ENCODE data around the gene RHBDL2. TPM values are rescaled to one million over a fixed set of nuclear protein-coding genes. Genes with fewer than 3 reads are reported as not detected.

The RHBDL2 gene
- total and polyA plus RNA-seq, 9 of the 15 experiments (the other 6 are each of a cell fraction or from before 2014, with no cell fraction given): not detected

- no peak for TF ChIP-seq ZNF407 (IDR thresholded peaks at IDR 0.05; ENCODE audit: low read depth)
- TF ChIP-seq ZBED1 (IDR thresholded peaks at IDR 0.05): 0 out of 2 replicates have a peak, but pooled peaks have one; percentile 13
- TF ChIP-seq, protein P1, sequence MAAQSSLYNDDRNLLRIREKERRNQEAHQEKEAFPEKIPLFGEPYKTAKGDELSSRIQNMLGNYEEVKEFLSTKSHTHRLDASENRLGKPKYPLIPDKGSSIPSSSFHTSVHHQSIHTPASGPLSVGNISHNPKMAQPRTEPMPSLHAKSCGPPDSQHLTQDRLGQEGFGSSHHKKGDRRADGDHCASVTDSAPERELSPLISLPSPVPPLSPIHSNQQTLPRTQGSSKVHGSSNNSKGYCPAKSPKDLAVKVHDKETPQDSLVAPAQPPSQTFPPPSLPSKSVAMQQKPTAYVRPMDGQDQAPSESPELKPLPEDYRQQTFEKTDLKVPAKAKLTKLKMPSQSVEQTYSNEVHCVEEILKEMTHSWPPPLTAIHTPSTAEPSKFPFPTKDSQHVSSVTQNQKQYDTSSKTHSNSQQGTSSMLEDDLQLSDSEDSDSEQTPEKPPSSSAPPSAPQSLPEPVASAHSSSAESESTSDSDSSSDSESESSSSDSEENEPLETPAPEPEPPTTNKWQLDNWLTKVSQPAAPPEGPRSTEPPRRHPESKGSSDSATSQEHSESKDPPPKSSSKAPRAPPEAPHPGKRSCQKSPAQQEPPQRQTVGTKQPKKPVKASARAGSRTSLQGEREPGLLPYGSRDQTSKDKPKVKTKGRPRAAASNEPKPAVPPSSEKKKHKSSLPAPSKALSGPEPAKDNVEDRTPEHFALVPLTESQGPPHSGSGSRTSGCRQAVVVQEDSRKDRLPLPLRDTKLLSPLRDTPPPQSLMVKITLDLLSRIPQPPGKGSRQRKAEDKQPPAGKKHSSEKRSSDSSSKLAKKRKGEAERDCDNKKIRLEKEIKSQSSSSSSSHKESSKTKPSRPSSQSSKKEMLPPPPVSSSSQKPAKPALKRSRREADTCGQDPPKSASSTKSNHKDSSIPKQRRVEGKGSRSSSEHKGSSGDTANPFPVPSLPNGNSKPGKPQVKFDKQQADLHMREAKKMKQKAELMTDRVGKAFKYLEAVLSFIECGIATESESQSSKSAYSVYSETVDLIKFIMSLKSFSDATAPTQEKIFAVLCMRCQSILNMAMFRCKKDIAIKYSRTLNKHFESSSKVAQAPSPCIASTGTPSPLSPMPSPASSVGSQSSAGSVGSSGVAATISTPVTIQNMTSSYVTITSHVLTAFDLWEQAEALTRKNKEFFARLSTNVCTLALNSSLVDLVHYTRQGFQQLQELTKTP (IDR thresholded peaks at IDR 0.05; ENCODE audit: low read depth in 1 of 2, partially characterized antibody in 2 of 2): peak in 1 of 2 experiments; percentile 60
- no peak for TF ChIP-seq SRSF7 (optimal IDR thresholded peaks at IDR 0.05; ENCODE audit: low read depth, low read length)
- no peak for TF ChIP-seq NR3C1 (CRISPR knock-in tag; IDR thresholded peaks at IDR 0.05)
- no peak for TF ChIP-seq PRMT5 (CRISPR knock-in tag; IDR thresholded peaks at IDR 0.05)
- TF ChIP-seq, protein P2, sequence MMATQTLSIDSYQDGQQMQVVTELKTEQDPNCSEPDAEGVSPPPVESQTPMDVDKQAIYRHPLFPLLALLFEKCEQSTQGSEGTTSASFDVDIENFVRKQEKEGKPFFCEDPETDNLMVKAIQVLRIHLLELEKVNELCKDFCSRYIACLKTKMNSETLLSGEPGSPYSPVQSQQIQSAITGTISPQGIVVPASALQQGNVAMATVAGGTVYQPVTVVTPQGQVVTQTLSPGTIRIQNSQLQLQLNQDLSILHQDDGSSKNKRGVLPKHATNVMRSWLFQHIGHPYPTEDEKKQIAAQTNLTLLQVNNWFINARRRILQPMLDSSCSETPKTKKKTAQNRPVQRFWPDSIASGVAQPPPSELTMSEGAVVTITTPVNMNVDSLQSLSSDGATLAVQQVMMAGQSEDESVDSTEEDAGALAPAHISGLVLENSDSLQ (IDR thresholded peaks at IDR 0.05): peak; percentile 99
- TF ChIP-seq, protein P3, sequence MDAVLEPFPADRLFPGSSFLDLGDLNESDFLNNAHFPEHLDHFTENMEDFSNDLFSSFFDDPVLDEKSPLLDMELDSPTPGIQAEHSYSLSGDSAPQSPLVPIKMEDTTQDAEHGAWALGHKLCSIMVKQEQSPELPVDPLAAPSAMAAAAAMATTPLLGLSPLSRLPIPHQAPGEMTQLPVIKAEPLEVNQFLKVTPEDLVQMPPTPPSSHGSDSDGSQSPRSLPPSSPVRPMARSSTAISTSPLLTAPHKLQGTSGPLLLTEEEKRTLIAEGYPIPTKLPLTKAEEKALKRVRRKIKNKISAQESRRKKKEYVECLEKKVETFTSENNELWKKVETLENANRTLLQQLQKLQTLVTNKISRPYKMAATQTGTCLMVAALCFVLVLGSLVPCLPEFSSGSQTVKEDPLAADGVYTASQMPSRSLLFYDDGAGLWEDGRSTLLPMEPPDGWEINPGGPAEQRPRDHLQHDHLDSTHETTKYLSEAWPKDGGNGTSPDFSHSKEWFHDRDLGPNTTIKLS (IDR thresholded peaks at IDR 0.05; ENCODE audit: borderline replicate concordance, low read depth): no peak
- no peak for TF ChIP-seq DDX20 (tag; IDR thresholded peaks at IDR 0.05; ENCODE audit: low read depth)
- no peak for TF ChIP-seq MEF2D (tag; conservative IDR thresholded peaks at IDR 0.05; ENCODE audit: low read depth)
- TF ChIP-seq ZNF696 (CRISPR knock-in tag; conservative IDR thresholded peaks at IDR 0.05): no peak
These were observed 81.8 kb downstream of the RHBDL2 start, which contains the start of gene RRAGC (continued) for GRCh38 chr1:38859561-38860453.

Measured in K562 (cell line).